Measurements from ENCODE around the gene PGPEP1.
A peak's percentile ranks its signal among the peaks of the same experiment; 100 is the strongest.

DNA sequence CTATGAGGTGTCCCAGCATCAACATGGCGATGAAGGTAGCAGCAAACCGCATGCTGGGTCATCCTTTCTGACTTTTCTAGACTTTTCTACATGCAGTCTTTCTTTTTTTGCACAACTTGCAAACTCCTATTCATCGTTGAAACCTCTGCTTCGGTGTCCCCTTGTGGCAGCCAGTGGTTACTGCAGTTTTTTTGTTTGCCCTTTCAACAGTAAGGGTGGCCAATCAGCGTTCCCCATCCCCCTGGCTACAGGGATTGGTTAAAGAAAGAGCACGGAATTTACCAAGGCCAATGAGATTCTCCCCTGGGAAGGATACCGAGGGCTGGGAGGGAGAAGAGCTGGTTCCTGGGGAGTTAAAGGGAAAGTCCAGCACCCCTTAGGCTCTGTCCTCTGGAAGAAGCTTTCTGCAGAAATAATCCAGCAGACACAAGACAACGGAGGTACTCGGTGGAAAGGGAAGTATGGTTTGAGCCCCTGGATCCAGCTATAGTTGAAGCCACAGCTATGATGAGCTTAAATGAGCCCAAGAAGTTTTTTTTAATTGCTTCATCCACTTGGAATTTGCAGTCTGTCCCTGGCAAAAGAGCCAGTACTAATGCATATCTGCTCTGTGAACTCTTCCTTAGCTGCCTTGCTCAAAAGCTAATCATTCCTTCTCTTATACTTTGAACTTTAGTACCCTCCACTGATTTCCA, 11.9 kb upstream of the PGPEP1 start:
- TF ChIP-seq, protein P1, sequence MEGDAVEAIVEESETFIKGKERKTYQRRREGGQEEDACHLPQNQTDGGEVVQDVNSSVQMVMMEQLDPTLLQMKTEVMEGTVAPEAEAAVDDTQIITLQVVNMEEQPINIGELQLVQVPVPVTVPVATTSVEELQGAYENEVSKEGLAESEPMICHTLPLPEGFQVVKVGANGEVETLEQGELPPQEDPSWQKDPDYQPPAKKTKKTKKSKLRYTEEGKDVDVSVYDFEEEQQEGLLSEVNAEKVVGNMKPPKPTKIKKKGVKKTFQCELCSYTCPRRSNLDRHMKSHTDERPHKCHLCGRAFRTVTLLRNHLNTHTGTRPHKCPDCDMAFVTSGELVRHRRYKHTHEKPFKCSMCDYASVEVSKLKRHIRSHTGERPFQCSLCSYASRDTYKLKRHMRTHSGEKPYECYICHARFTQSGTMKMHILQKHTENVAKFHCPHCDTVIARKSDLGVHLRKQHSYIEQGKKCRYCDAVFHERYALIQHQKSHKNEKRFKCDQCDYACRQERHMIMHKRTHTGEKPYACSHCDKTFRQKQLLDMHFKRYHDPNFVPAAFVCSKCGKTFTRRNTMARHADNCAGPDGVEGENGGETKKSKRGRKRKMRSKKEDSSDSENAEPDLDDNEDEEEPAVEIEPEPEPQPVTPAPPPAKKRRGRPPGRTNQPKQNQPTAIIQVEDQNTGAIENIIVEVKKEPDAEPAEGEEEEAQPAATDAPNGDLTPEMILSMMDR (IDR thresholded peaks at IDR 0.05), result peak; percentile 89 to 97 (median 95)
- peak; percentile 56 to 60 for TF ChIP-seq POLR2A (IDR thresholded peaks at IDR 0.05)

All from vagina (tissue), 2 donors.